Loucy (cell line): ENCODE data around the gene HHATL.

ENCODE experiments used
- EZH2phosphoT487 ChIP-seq: fragments of 200-600 bp; IDR thresholded peaks from 2 replicates; pipeline ENCODE4 v1.6.1; 2018; ENCODE audit warnings: antibody characterized with exemption, mild to moderate bottlenecking, moderate library complexity, borderline replicate concordance
- TF ChIP-seq, protein P1 (sequence below): fragments of 200-600 bp; sonication (generic); conservative IDR thresholded peaks from 2 replicates; pipeline ENCODE4 v1.5.1; 2014; ENCODE audit warnings: mild to moderate bottlenecking, antibody characterized with exemption, low read length

DNA sequence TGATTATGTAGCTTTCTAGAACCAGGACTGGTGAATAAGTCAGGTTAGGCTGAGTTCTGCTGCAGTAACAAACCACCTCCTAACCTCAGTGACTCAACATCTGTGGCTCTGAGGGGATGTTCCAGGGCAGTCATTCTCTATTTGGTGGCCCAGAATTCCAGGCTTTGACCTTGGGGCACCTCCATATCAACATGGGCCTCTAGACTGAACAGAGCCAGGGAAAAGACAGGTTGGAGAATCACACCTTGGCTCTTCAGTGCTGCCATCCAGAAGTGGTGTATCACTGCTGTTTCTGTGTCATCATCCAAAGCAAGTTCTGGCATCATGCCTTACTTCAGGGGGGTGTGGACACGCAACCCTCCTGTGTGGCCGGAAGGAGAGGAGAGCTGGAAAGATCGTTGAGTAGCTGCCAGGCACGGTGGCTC lies 33.8 kb downstream of the HHATL start:
- TF ChIP-seq, protein P1, sequence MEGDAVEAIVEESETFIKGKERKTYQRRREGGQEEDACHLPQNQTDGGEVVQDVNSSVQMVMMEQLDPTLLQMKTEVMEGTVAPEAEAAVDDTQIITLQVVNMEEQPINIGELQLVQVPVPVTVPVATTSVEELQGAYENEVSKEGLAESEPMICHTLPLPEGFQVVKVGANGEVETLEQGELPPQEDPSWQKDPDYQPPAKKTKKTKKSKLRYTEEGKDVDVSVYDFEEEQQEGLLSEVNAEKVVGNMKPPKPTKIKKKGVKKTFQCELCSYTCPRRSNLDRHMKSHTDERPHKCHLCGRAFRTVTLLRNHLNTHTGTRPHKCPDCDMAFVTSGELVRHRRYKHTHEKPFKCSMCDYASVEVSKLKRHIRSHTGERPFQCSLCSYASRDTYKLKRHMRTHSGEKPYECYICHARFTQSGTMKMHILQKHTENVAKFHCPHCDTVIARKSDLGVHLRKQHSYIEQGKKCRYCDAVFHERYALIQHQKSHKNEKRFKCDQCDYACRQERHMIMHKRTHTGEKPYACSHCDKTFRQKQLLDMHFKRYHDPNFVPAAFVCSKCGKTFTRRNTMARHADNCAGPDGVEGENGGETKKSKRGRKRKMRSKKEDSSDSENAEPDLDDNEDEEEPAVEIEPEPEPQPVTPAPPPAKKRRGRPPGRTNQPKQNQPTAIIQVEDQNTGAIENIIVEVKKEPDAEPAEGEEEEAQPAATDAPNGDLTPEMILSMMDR: no peak
- no peak for TF ChIP-seq EZH2phosphoT487
